Neural cell (in vitro differentiated cells): ENCODE data around the gene EEPD1. TPM values are rescaled to one million over a fixed set of nuclear protein-coding genes. Genes with fewer than 3 reads are reported as not detected.

Experiments
- H2AFZ ChIP-seq: fragments of 200-600, 300-800 bp; sonication (generic), shearing (Covaris generic); 2 replicates; pipeline ENCODE4 v1.6.0; 2014; ENCODE audit warnings: low read depth, mild to moderate bottlenecking, antibody characterized with exemption, low read length, moderate library complexity
- H3F3A ChIP-seq: fragments of 200-600 bp; shearing (Covaris generic); 2 replicates; pipeline ENCODE4 v1.6.1; 2016; ENCODE audit warnings: mild to moderate bottlenecking, moderate library complexity, mixed read lengths, antibody characterized with exemption, low read length; ENCODE audit not compliant: insufficient read depth, poor library complexity, severe bottlenecking
- H3K27ac ChIP-seq: fragments of 200-600, 300-800 bp; sonication (generic), shearing (Covaris generic); 2 replicates; pipeline ENCODE4 v1.5.1; 2014; ENCODE audit warnings: mild to moderate bottlenecking, low read length, moderate library complexity
- H3K27me3 ChIP-seq: fragments of 300-800, 200-600 bp; sonication (generic), shearing (Covaris generic); 2 replicates; pipeline ENCODE4 v1.6.0; 2014; ENCODE audit warnings: mild to moderate bottlenecking, low read depth, low read length, moderate library complexity; ENCODE audit not compliant: insufficient read depth
- H3K36me3 ChIP-seq: fragments of 300-800, 200-600 bp; sonication (generic), shearing (Covaris generic); 2 replicates; pipeline ENCODE4 v1.5.1; 2014; ENCODE audit warnings: mild to moderate bottlenecking, antibody characterized with exemption, low read length, moderate library complexity; ENCODE audit not compliant: insufficient read depth
- H3K4me2 ChIP-seq: fragments of 300-800, 200-600 bp; sonication (generic), shearing (Covaris generic); 2 replicates; pipeline ENCODE4 v1.6.0; 2014; ENCODE audit warnings: mild to moderate bottlenecking, low read length
- H3K4me3 ChIP-seq: fragments of 300-800, 200-600 bp; sonication (generic), shearing (Covaris generic); 2 replicates; pipeline ENCODE4 v1.5.1; 2014; ENCODE audit warnings: mild to moderate bottlenecking, low read length, moderate library complexity
- H3K79me2 ChIP-seq: fragments of 200-600 bp; shearing (Covaris generic); replicated peaks from 2 replicates; pipeline ENCODE4 v1.6.0; 2014; ENCODE audit warnings: mild to moderate bottlenecking, low read length, moderate library complexity; ENCODE audit not compliant: insufficient read depth
- H3K9ac ChIP-seq: fragments of 300-800, 200-600 bp; sonication (generic), shearing (Covaris generic); 2 replicates; pipeline ENCODE4 v1.6.1; 2016; ENCODE audit warnings: mild to moderate bottlenecking, low read length, mixed read lengths
- H3K9me2 ChIP-seq: fragments of 200-600 bp; shearing (Covaris generic); 2 replicates; pipeline ENCODE4 v1.6.1; 2016; ENCODE audit warnings: mild to moderate bottlenecking, low read length, mixed read lengths; ENCODE audit not compliant: insufficient read depth
- H3K9me3 ChIP-seq: fragments of 200-600, 300-800 bp; sonication (generic), shearing (Covaris generic); 2 replicates; pipeline ENCODE4 v1.6.1; 2016; ENCODE audit warnings: mild to moderate bottlenecking, mixed run types, low read length, moderate library complexity, mixed read lengths
- H4K20me1 ChIP-seq: fragments of 200-600 bp; shearing (Covaris generic); 2 replicates; pipeline ENCODE4 v1.6.1; 2016; ENCODE audit warnings: mild to moderate bottlenecking, mixed run types; ENCODE audit not compliant: insufficient read depth
- CTCF ChIP-seq: fragments of 450-650 bp; IDR thresholded peaks from 2 replicates; pipeline ENCODE4 v1.5.1; 2014; ENCODE audit warnings: antibody characterized with exemption, mild to moderate bottlenecking, moderate library complexity; ENCODE audit not compliant: poor library complexity, severe bottlenecking
- EP300 ChIP-seq: fragments of 450-650 bp; conservative IDR thresholded peaks from 2 replicates; pipeline ENCODE4 v1.6.1; 2014; ENCODE audit warnings: antibody characterized with exemption, mild to moderate bottlenecking, moderate library complexity; ENCODE audit not compliant: poor library complexity, severe bottlenecking
- EZH2 ChIP-seq: fragments of 200-600, 300-800 bp; shearing (Covaris generic), sonication (generic); IDR thresholded peaks from 2 replicates; pipeline ENCODE4 v1.6.1; 2014; ENCODE audit warnings: antibody characterized with exemption, low read length, borderline replicate concordance, mild to moderate bottlenecking; ENCODE audit not compliant: insufficient read depth, poor library complexity, severe bottlenecking
- MXI1 ChIP-seq: fragments of 450-650 bp; conservative IDR thresholded peaks from 2 replicates; pipeline ENCODE4 v1.6.1; 2014; ENCODE audit warnings: antibody characterized with exemption, mild to moderate bottlenecking; ENCODE audit not compliant: poor library complexity, severe bottlenecking
- POLR2AphosphoS5 ChIP-seq: IDR thresholded peaks from 2 replicates; pipeline ENCODE4 v1.6.1; 2012
- RAD21 ChIP-seq: fragments of 450-650 bp; conservative IDR thresholded peaks from 2 replicates; pipeline ENCODE4 v1.6.1; 2014; ENCODE audit warnings: antibody characterized with exemption, mild to moderate bottlenecking, moderate library complexity
- REST ChIP-seq: IDR thresholded peaks from 2 replicates; pipeline ENCODE4 v1.6.1; 2012; ENCODE audit warnings: borderline replicate concordance
- SMC3 ChIP-seq: fragments of 450-650 bp; conservative IDR thresholded peaks from 2 replicates; pipeline ENCODE4 v1.6.1; 2014; ENCODE audit warnings: antibody characterized with exemption, mild to moderate bottlenecking, moderate library complexity; ENCODE audit not compliant: poor library complexity
- TAF1 ChIP-seq: IDR thresholded peaks from 2 replicates; pipeline ENCODE4 v1.6.1; 2012; ENCODE audit warnings: low read depth
- polyA plus RNA-seq: library from polyadenylated mRNA; depleted of rRNA; stranded (reverse); fragments of >200 nt; gene quantifications from 2 replicates; pipeline ENCODE4 v1.2.3, GENCODE V29; 2014

EEPD1 gene
- polyA plus RNA-seq, 1 donor from 2014 or later: 4.2 TPM

GRCh38 chr7:36226151-36226550 lies 73.1 kb downstream of the EEPD1 start:
- Histone ChIP-seq H3K4me2 (no peak overlapping the region), H3K9ac (no peak overlapping the region), H2AFZ (no peak overlapping the region), H3K27me3 (no peaks in the 10 kb centered on the region), H3K9me3 (no peaks in the 10 kb centered on the region), H3K27ac (no peak overlapping the region), H4K20me1 (no peaks in the 10 kb centered on the region), H3K4me3 (no peak overlapping the region), H3F3A (no peaks in the 10 kb centered on the region), H3K36me3 (no peaks in the 10 kb centered on the region), H3K9me2 (no peaks in the 10 kb centered on the region), H3K79me2 (no peaks in the 10 kb centered on the region)
- no peak for TF ChIP-seq TAF1
- no peak for TF ChIP-seq SMC3
- TF ChIP-seq CTCF: no peak
- TF ChIP-seq RAD21: no peak
- no peak for TF ChIP-seq EP300
- TF ChIP-seq MXI1: no peak
- no peak for TF ChIP-seq EZH2
- no peak for TF ChIP-seq REST

GRCh38 chr7:36227223-36227622 lies 74.2 kb downstream of the EEPD1 start:
- Histone ChIP-seq H3F3A (no peaks in the 10 kb centered on the region), H3K9me3 (no peaks in the 10 kb centered on the region), H3K4me2 (no peak overlapping the region)

More at GRCh38 chr7:36227223-36227622, 74.2 kb downstream of the EEPD1 start:
- Histone ChIP-seq H4K20me1 (no peaks in the 10 kb centered on the region), H3K36me3 (no peaks in the 10 kb centered on the region), H3K9me2 (no peaks in the 10 kb centered on the region), H3K79me2 (no peaks in the 10 kb centered on the region), H2AFZ (no peak overlapping the region), H3K4me3 (no peak overlapping the region), H3K9ac (no peak overlapping the region), H3K27me3 (no peaks in the 10 kb centered on the region), H3K27ac (no peak overlapping the region)
- TF ChIP-seq CTCF (no peak), EP300 (no peak), EZH2 (no peak), TAF1 (no peak), MXI1 (no peak), POLR2AphosphoS5 (no peak), SMC3 (no peak), REST (no peak), RAD21 (no peak)
